OCI-LY7 (cell line): ENCODE measurements around the gene BAIAP2. TPM values are rescaled to one million over a fixed set of nuclear protein-coding genes. Genes with fewer than 3 reads are reported as not detected.

Source experiments
- BruUV-seq: library from RNA; stranded (reverse); fragments of 400-500 nt; replicated peaks from 2 replicates; lab custom pipeline; 2021; lab: Mats Ljungman, UMichigan
- CTCF ChIA-PET: fragments of 300-600 bp; sonication (Branson Sonifier 250); formaldehyde crosslinking; loops from one replicate; lab custom pipeline; 2022; ENCODE audit warnings: antibody characterized with exemption; ENCODE audit not compliant: unreplicated experiment; lab: Charles Lee
- POLR2A ChIA-PET: fragments of 300-600 bp; sonication (Branson Sonifier 250); formaldehyde crosslinking; loops from one replicate; lab custom pipeline; 2022; ENCODE audit warnings: antibody characterized with exemption; lab: Charles Lee
- DNase-seq: peaks from one replicate; pipeline ENCODE4 v3.0.0-alpha.2; 2015; ENCODE audit warnings: low spot score
- H2AFZ ChIP-seq: fragments of 200-600 bp; sonication (generic), shearing (Covaris generic); 2 replicates; pipeline ENCODE4 v1.6.1; 2014; ENCODE audit warnings: mild to moderate bottlenecking, antibody characterized with exemption, low read length, moderate library complexity
- H3K27ac ChIP-seq: fragments of 200-600 bp; sonication (generic); 2 replicates; pipeline ENCODE4 v1.5.1; 2014; ENCODE audit warnings: mixed run types, low read depth, mild to moderate bottlenecking, moderate library complexity, low read length, inconsistent platforms; ENCODE audit not compliant: poor library complexity, severe bottlenecking
- H3K36me3 ChIP-seq: fragments of 200-600 bp; sonication (generic); 2 replicates; pipeline ENCODE4 v1.6.1; 2014; ENCODE audit warnings: mild to moderate bottlenecking, antibody characterized with exemption, low read length, moderate library complexity, mixed read lengths; ENCODE audit not compliant: insufficient read depth
- H3K4me1 ChIP-seq: fragments of 200-600 bp; sonication (generic); 2 replicates; pipeline ENCODE4 v1.5.1; 2014; ENCODE audit warnings: mild to moderate bottlenecking, low read length; ENCODE audit not compliant: insufficient read depth, poor library complexity, severe bottlenecking
- H3K4me2 ChIP-seq: fragments of 200-600 bp; sonication (generic); 2 replicates; pipeline ENCODE4 v1.6.1; 2014; ENCODE audit warnings: mild to moderate bottlenecking, low read length
- H3K4me3 ChIP-seq: fragments of 200-600 bp; sonication (generic); 2 replicates; pipeline ENCODE4 v1.5.1; 2014; ENCODE audit warnings: mild to moderate bottlenecking, low read depth, low read length; ENCODE audit not compliant: poor library complexity, severe bottlenecking
- H3K79me2 ChIP-seq: fragments of 200-600 bp; sonication (generic); 2 replicates; pipeline ENCODE4 v1.6.1; 2016; ENCODE audit warnings: low read depth, mild to moderate bottlenecking, low read length, moderate library complexity, mixed read lengths; ENCODE audit not compliant: insufficient read depth
- H3K9me2 ChIP-seq: fragments of 200-600 bp; sonication (generic); 2 replicates; pipeline ENCODE4 v1.6.1; 2016; ENCODE audit warnings: mild to moderate bottlenecking, low read length, mixed read lengths; ENCODE audit not compliant: insufficient read depth
- H3K9me3 ChIP-seq: fragments of 200-600 bp; sonication (generic); 2 replicates; pipeline ENCODE4 v1.6.1; 2014; ENCODE audit warnings: mild to moderate bottlenecking, mixed run types, low read length, mixed read lengths
- H4K20me1 ChIP-seq: fragments of 200-600 bp; sonication (generic); 2 replicates; pipeline ENCODE4 v1.6.1; 2014; ENCODE audit warnings: mild to moderate bottlenecking, antibody characterized with exemption, low read length, moderate library complexity, mixed read lengths; ENCODE audit not compliant: insufficient read depth
- EZH2phosphoT487 ChIP-seq: fragments of 200-600 bp; sonication (generic); IDR thresholded peaks from 2 replicates; pipeline ENCODE4 v1.6.1; 2018; ENCODE audit warnings: low read depth, borderline replicate concordance, mild to moderate bottlenecking, mixed run types, antibody characterized with exemption, low read length, moderate library complexity, mixed read lengths
- intact Hi-C: fragments of 100-400 bp; cut with micrococcal nuclease; formaldehyde crosslinking; loops from one replicate; pipeline ENCODE4 v1.10.0; 2022; ENCODE audit not compliant: unreplicated experiment
- total RNA-seq, 2 experiments: library from RNA; depleted of rRNA in 1 of 2; stranded (reverse); fragments of >200 nt in 1 of 2; shearing (Covaris generic) in 1 of 2; gene quantifications; 2 replicates each; pipeline ENCODE4 v1.2.3, GENCODE V29; 2014 to 2022
- TF ChIP-seq, protein P1 (sequence below): fragments of 200-600 bp; sonication (generic); conservative IDR thresholded peaks from 2 replicates; pipeline ENCODE4 v1.5.1; 2014; ENCODE audit warnings: mild to moderate bottlenecking, antibody characterized with exemption, low read length, moderate library complexity, mixed read lengths

Gene BAIAP2
- total RNA-seq, 2 experiments from 2014 or later = 2.1 to 2.3 TPM

DNA sequence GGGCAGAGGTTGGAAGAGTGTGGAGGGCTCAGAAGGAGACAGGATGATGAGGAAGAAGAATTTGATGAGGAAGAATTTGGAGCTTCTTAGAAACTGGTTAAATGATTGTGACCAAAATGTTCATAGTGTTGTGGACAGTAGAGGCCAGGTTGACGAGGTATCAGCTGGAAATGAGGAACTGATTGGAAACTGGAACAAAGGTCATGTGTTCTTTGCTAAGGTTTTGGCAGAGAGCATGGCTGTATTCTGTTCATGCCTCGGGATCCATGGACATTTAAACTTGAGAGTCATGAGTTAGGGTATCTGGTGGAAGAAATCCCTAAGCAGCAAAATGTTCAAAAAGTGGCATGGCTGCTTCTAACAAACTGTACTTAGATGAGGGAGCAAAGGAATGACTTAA is 24.0 kb upstream of the BAIAP2 start:
- no peaks in the 10 kb centered on the region for H3K79me2 ChIP-seq
- no peaks in the 10 kb centered on the region for H4K20me1 ChIP-seq
- H3K4me2 ChIP-seq = no peak overlapping the region
- BruUV-seq = no TSS peak
- H3K9me2 ChIP-seq = no peaks in the 10 kb centered on the region
- peaks cover 10% of the 10 kb centered on the region; the same call in 1 of the 2 replicates for H3K9me3 ChIP-seq
- H3K4me3 ChIP-seq = no peak overlapping the region
- ChIA-PET CTCF (no interaction called here), POLR2A (no interaction called here)
- H3K27ac ChIP-seq = no peak overlapping the region
- no peak overlapping the region for H2AFZ ChIP-seq
- DNase-seq = no peak
- intact Hi-C loops = no loop called here
- no peaks in the 10 kb centered on the region for H3K4me1 ChIP-seq
- H3K36me3 ChIP-seq = no peaks in the 10 kb centered on the region
- no peak for TF ChIP-seq EZH2phosphoT487
- TF ChIP-seq, protein P1, sequence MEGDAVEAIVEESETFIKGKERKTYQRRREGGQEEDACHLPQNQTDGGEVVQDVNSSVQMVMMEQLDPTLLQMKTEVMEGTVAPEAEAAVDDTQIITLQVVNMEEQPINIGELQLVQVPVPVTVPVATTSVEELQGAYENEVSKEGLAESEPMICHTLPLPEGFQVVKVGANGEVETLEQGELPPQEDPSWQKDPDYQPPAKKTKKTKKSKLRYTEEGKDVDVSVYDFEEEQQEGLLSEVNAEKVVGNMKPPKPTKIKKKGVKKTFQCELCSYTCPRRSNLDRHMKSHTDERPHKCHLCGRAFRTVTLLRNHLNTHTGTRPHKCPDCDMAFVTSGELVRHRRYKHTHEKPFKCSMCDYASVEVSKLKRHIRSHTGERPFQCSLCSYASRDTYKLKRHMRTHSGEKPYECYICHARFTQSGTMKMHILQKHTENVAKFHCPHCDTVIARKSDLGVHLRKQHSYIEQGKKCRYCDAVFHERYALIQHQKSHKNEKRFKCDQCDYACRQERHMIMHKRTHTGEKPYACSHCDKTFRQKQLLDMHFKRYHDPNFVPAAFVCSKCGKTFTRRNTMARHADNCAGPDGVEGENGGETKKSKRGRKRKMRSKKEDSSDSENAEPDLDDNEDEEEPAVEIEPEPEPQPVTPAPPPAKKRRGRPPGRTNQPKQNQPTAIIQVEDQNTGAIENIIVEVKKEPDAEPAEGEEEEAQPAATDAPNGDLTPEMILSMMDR = no peak

DNA sequence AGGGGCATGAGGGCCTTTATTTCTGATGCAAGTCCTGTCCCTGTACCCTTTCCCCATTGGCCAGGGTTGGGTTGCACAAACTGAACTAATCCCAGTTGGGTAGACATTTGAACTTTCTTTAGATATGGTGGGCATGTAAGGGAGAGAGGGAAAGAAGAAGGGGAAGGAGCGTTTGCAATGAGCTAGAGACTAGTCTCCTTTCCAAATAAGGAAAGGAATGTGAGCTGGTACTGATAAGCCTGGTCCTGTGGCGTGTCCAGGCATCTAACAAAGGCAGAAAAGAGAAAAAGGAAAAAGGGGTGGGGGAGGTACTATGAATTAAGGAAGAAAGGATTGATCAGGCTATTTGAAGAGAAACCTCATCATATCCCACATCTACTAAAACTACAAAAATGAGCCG is 23.0 kb upstream of the BAIAP2 start:
- intact Hi-C loops = no loop called here
- TF ChIP-seq, protein P1 = no peak
- TF ChIP-seq EZH2phosphoT487 = no peak
- CTCF ChIA-PET = no interaction called here

DNA sequence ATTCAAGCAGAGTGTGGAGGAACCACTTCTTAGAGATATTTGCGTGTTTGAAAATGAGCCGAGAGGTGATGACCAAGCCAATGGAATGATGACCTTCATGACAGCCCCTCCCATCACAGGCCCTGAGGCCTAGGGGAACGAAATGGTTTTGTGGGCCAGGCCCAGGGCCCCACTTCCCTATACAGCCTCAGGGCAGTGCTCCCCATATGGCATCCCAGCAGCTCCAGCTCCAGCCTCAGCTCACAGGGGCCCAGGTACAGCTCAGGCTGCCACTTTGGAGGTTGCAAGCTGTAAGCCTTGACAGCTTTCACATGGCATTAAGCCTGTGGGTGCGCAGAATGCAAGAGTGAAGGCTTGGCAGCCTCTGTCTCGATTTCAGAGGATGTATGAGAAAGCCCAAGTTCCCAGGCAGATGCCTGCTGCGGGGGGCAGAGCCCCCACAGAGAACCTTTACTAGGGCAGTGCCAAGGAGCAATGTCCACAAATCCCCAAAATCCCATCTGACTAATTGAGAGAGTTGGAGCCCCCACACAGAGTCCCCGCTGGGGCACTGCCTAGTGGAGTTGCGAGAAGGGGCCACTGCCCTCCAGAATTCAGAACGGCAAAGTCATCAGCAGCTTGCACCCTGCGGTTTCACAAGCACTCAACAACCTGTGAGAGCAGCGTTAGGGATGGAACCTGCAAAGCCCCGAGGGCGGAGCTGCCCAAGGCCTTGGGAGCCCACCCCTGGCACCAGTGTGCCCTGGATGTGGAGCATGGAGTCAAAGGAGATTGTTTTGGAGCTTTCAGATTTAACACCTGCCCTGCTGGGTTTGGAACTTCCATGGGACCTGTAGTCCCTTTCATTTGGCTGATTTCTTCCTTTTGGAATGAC is 22.1 kb upstream of the BAIAP2 start:
- Histone ChIP-seq H3K4me2 (no peak overlapping the region), H3K79me2 (no peaks in the 10 kb centered on the region), H4K20me1 (no peaks in the 10 kb centered on the region), H3K4me3 (no peak overlapping the region), H3K36me3 (no peaks in the 10 kb centered on the region), H3K27ac (no peak overlapping the region), H2AFZ (no peak overlapping the region), H3K9me3 (peaks cover 16% of the 10 kb centered on the region), H3K4me1 (no peaks in the 10 kb centered on the region), H3K9me2 (no peaks in the 10 kb centered on the region)
- DNase-seq = no peak
- POLR2A ChIA-PET = no interaction called here
- no TSS peak for BruUV-seq
- TF ChIP-seq, protein P1 = no peak
- TF ChIP-seq EZH2phosphoT487 = no peak
- intact Hi-C loops = no loop called here
- CTCF ChIA-PET = no interaction called here

More for the DNA sequence above, 23.0 kb upstream of the BAIAP2 start:
- Histone ChIP-seq H3K4me3 (no peak overlapping the region), H3K4me1 (no peaks in the 10 kb centered on the region), H3K27ac (no peak overlapping the region), H2AFZ (no peak overlapping the region), H3K4me2 (no peak overlapping the region), H3K79me2 (no peaks in the 10 kb centered on the region), H4K20me1 (no peaks in the 10 kb centered on the region), H3K9me3 (peaks cover 16% of the 10 kb centered on the region), H3K9me2 (no peaks in the 10 kb centered on the region), H3K36me3 (no peaks in the 10 kb centered on the region)
- no TSS peak for BruUV-seq
- no peak for DNase-seq
- POLR2A ChIA-PET = interaction anchor here (0.7 kb wide), 1 partner anchor 417 kb away, joined by 4 read pairs; no protein-coding TSS in a partner anchor
